ENCODE measurements around the gene PACSIN2. TPM values are rescaled to one million over a fixed set of nuclear protein-coding genes. Genes with fewer than 3 reads are reported as not detected.

Gene PACSIN2
- total RNA-seq, 1 donor from 2014 or later: 49.8 TPM

DNA sequence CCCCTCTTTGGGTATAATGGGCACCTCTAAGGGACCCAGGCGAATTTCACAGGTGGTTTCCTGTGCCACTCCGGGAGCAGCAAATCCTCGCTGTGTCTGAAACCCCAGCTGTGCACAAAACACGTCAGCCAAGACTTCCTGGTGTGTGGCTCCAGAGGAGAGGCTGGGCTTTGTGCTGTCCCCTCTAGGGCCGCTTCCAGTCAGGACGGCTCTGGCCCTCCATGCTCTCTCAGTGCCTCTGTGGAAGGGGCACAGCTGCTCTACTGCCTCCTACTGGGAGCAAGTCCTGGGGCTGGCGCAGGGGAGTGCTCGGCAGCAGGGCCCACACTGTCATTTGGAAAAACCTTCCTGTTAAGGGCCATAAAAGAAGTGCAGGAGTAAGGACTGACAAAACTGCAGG, 134.1 kb downstream of the PACSIN2 start:
- TF ChIP-seq, protein P1, sequence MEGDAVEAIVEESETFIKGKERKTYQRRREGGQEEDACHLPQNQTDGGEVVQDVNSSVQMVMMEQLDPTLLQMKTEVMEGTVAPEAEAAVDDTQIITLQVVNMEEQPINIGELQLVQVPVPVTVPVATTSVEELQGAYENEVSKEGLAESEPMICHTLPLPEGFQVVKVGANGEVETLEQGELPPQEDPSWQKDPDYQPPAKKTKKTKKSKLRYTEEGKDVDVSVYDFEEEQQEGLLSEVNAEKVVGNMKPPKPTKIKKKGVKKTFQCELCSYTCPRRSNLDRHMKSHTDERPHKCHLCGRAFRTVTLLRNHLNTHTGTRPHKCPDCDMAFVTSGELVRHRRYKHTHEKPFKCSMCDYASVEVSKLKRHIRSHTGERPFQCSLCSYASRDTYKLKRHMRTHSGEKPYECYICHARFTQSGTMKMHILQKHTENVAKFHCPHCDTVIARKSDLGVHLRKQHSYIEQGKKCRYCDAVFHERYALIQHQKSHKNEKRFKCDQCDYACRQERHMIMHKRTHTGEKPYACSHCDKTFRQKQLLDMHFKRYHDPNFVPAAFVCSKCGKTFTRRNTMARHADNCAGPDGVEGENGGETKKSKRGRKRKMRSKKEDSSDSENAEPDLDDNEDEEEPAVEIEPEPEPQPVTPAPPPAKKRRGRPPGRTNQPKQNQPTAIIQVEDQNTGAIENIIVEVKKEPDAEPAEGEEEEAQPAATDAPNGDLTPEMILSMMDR (IDR thresholded peaks at IDR 0.05; ENCODE audit: insufficient read depth, low read length, severe bottlenecking): no peak
- no peak for DNase-seq (ENCODE audit: low read depth)
- Histone ChIP-seq H3K36me3 (ENCODE audit: control insufficient read depth, insufficient read depth, low read length) (peaks cover 46% of the 10 kb centered on the region), H3K4me3 (ENCODE audit: low read depth, low read length) (no peak overlapping the region), H3K27me3 (ENCODE audit: control insufficient read depth, insufficient read depth, low read length) (no peaks in the 10 kb centered on the region)
- FAIRE-seq: no peak

DNA sequence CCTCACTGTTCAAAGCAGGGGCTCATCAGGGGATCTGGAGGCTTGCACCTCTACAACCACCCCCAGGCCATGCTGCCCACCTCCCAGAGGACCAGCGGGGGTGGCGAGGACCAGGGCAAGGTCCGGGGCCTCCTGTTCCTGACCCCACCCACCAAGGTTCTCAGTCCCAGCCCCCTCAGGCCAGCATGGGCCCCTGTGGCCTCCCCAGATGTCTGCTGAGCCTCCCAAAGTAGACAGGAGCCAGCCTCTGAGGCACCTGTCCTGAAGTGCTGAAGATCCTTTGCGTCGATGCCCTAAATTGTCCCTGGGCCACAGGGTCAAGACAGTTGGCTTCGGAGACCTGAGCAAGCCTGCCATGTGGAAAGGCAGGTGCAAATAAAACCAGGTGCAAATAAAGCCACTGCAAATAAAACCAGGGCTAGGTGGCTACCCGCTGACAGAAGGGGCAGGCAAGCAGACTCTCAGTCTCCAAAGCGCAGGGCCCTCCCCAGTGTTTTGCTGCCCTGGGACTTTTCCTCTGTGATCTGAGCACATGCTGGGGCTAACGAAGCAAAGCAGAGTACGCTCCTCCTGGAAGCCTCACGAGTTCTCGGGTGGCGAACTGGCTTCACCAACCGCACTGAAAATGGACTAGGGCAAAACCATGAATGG, 135.5 kb downstream of the PACSIN2 start:
- no peak for FAIRE-seq
- Histone ChIP-seq H3K4me3 (ENCODE audit: low read depth, low read length) (no peak overlapping the region), H3K36me3 (ENCODE audit: control insufficient read depth, insufficient read depth, low read length) (peaks cover 47% of the 10 kb centered on the region), H3K27me3 (ENCODE audit: control insufficient read depth, insufficient read depth, low read length) (no peaks in the 10 kb centered on the region)
- TF ChIP-seq, protein P1 (IDR thresholded peaks at IDR 0.05; ENCODE audit: insufficient read depth, low read length, severe bottlenecking): no peak
- DNase-seq (ENCODE audit: low read depth): no peak

DNA sequence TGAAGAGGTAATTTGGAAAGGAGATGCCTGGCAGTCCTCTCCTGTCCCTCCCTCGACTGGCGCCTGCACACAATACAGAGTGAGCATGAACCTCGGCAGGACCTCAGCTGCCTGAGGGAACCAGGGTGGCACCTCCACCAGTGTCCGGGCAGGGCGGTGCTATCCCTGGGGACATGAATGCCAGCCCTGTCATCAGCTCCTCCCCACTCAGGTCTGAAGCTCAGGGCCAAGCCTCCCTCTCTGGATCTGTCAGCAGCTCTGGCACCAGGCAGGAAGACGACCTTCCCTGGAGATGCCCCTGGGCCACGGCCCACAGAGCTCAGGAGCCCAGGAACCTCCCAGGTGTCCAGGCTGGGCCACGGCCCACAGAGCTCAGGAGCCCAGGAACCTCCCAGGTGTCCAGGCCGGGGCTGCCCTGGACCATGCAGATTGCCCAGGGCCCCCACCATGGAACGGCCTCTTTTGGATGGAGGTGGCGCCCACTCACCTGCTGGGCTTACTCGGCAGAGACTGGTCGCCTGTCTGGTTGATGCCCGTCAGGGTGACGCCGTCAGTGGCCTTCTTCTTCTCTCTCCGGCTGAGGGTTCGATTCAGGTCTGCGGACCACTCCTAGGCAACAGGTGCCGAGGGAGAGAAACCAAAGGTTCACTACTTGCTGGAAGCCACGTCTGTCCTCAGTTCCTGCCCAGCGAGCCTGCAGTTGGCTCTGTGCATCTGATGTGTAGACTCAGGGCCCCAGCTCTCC, 136.2 kb downstream of the PACSIN2 start:
- Histone ChIP-seq H3K4me3 (ENCODE audit: low read depth, low read length) (no peak overlapping the region), H3K27me3 (ENCODE audit: control insufficient read depth, insufficient read depth, low read length) (no peaks in the 10 kb centered on the region), H3K36me3 (ENCODE audit: control insufficient read depth, insufficient read depth, low read length) (peaks cover 46% of the 10 kb centered on the region)
- TF ChIP-seq, protein P1 (IDR thresholded peaks at IDR 0.05; ENCODE audit: insufficient read depth, low read length, severe bottlenecking): no peak
- peak; percentile 36 for FAIRE-seq
- DNase-seq (ENCODE audit: low read depth): no peak

DNA sequence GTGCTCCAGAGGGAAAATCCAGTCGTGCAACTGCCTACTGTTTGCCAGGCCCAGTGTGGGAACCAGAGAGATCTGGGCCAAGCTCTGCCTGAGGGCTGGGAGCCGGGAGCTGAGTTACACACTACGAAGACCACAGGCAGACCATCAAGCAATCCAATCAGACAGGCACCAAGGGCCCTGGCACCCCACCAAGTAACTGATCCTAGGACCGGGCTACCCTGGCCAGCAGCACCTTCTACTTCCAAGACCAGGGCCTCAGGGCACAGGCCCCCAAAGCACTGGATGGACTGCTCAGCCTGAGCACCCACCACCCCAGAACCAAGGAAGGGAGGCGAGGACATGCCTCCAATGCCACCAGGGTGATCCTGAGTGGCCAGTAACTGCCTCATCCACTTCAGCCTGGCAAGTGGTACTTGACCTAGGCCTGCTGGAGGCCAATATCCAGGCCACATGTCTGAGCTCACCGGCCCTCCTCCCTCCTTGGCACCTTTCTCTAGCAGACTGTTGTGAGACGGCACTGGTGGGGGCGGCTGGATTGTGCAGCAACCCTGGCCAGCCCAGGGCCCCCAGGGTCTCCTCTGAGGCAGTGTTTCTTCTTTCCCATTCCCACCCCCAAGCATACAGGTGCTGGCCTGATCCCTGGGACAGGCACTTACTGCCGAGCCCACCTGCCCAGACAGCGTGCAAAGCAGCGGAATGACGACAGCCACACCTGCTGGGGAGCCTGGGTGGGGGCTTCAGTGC, 137.2 kb downstream of the PACSIN2 start:
- H3K36me3 ChIP-seq (ENCODE audit: control insufficient read depth, insufficient read depth, low read length): peaks cover 44% of the 10 kb centered on the region
- FAIRE-seq: no peak
- no peak overlapping the region for H3K4me3 ChIP-seq (ENCODE audit: low read depth, low read length)
- H3K27me3 ChIP-seq (ENCODE audit: control insufficient read depth, insufficient read depth, low read length): no peaks in the 10 kb centered on the region
- no peak for DNase-seq (ENCODE audit: low read depth)
- TF ChIP-seq, protein P1 (IDR thresholded peaks at IDR 0.05; ENCODE audit: insufficient read depth, low read length, severe bottlenecking): no peak

DNA sequence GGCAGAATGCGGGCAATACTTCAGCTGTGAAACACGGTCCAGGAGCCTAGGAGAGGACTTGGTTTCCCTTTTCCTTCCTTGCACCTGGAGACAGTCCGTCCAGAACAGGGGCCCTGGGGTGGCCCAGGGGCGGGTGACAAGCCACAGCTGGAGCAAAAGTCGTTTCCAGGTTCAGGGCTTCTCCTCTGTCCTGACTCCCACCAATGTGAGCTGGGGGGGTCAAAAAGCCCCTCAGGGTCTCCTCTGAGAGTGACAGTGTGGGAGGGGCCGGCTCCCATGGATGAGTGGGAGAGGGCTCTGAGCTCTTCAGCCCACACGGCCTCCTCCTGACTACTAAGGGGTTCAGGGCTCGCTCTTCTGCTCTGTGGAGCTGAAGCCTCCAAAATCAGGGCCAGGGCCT, 137.8 kb downstream of the PACSIN2 start:
- FAIRE-seq (no peak), DNase-seq (ENCODE audit: low read depth) (no peak)
- Histone ChIP-seq H3K36me3 (ENCODE audit: control insufficient read depth, insufficient read depth, low read length) (peaks cover 46% of the 10 kb centered on the region), H3K4me3 (ENCODE audit: low read depth, low read length) (no peak overlapping the region), H3K27me3 (ENCODE audit: control insufficient read depth, insufficient read depth, low read length) (no peaks in the 10 kb centered on the region)
- TF ChIP-seq, protein P1 (IDR thresholded peaks at IDR 0.05; ENCODE audit: insufficient read depth, low read length, severe bottlenecking): no peak

All from bronchial epithelial cell (primary cell).